A549 (cell line): ENCODE results near the gene ATP8A1. TPM values are rescaled to one million over a fixed set of nuclear protein-coding genes. Genes with fewer than 3 reads are reported as not detected.
"Not testable (repeated sequence)": the region's sequence is repeated elsewhere in the genome, so short reads cannot be mapped to it uniquely, and the experiment has no call there.

Experiments
- ATAC-seq, 2 experiments: fragments of 200-7000 bp in 1 of 2; fragments of >200 bp in 1 of 2; cut with Nextera tagmentation in 1 of 2; cut with Tn5 transposase in 1 of 2; 3 replicates each; pipeline versions ENCODE4 v1.8.0 to v1.9.1; 2018 to 2020; ENCODE audit warnings: mild to moderate bottlenecking in 1 of 2, moderate library complexity in 1 of 2
- CTCF ChIA-PET: fragments of 300-600 bp; sonication (Branson Sonifier 250); formaldehyde crosslinking; extraction: SDS; loops from one replicate; lab custom pipeline; 2021; ENCODE audit warnings: antibody characterized with exemption, inconsistent platforms; lab: Yijun Ruan, JAX
- POLR2A ChIA-PET: fragments of 350-600 bp; formaldehyde crosslinking; extraction: SDS; loops from one replicate; lab custom pipeline; 2021; ENCODE audit warnings: antibody characterized with exemption, inconsistent platforms; lab: Yijun Ruan, JAX
- DNase-seq, 2 experiments: peaks; one replicate each; pipeline versions ENCODE4 v3.0.0 to v3.0.0-alpha.2; 2011 to 2016; ENCODE audit warnings: low read depth in 1 of 2, low spot score in 1 of 2
- FAIRE-seq: peaks from 2 replicates; lab custom pipeline; 2011; peaks lifted over from hg19 to GRCh38; lab: Jason Lieb, UNC
- H3K27ac ChIP-seq, 2 experiments: fragments of >200 bp; sonication (Bioruptor Twin); formaldehyde crosslinking; 3 replicates each; pipeline ENCODE4 v1.5.1; 2016 to 2017
- H3K4me1 ChIP-seq: fragments of >200 bp; sonication (Bioruptor Twin); formaldehyde crosslinking; 3 replicates; pipeline ENCODE4 v1.6.1; 2016
- H3K4me2 ChIP-seq: fragments of >200 bp; sonication (Bioruptor Twin); formaldehyde crosslinking; 3 replicates; pipeline ENCODE4 v1.6.1; 2016
- H3K4me3 ChIP-seq: fragments of >200 bp; sonication (Bioruptor Twin); formaldehyde crosslinking; 3 replicates; pipeline ENCODE4 v1.5.1; 2016
- H3K9me3 ChIP-seq: fragments of >200 bp; sonication (Bioruptor Twin); formaldehyde crosslinking; 3 replicates; pipeline ENCODE4 v1.6.1; 2016
- BHLHE40 ChIP-seq: IDR thresholded peaks from 2 replicates; pipeline ENCODE4 v1.6.1; 2012; ENCODE audit warnings: low read depth, low read length, inconsistent platforms
- CBX2 ChIP-seq: fragments of 200-600 bp; sonication (generic); IDR thresholded peaks from 2 replicates; pipeline ENCODE4 v1.6.1; 2016; ENCODE audit warnings: low read depth, mild to moderate bottlenecking, borderline replicate concordance
- CHD4 ChIP-seq: fragments of 200-600 bp; sonication (generic); IDR thresholded peaks from 2 replicates; pipeline ENCODE4 v1.6.1; 2016; ENCODE audit warnings: antibody characterized with exemption, mild to moderate bottlenecking, borderline replicate concordance
- EHMT2 ChIP-seq: fragments of 200-600 bp; sonication (generic); IDR thresholded peaks from 2 replicates; pipeline ENCODE4 v1.6.1; 2016; ENCODE audit warnings: antibody characterized with exemption, low read depth, mild to moderate bottlenecking, moderate library complexity
- EP300 ChIP-seq, 2 experiments: fragments of >200 bp; sonication (Bioruptor Twin); formaldehyde crosslinking; IDR thresholded peaks; 2 replicates in 1 of 2; 3 replicates in 1 of 2; pipeline ENCODE4 v1.6.1; 2016 to 2017
- FOSL2 ChIP-seq, 2 experiments: fragments of 450-650 bp in 1 of 2; fragments of >200 bp in 1 of 2; sonication (Bioruptor Twin) in 1 of 2; formaldehyde crosslinking; IDR thresholded peaks; 2 replicates each; pipeline versions ENCODE4 v1.5.0 to v1.6.1; 2016 to 2020; ENCODE audit warnings: mild to moderate bottlenecking in 1 of 2, moderate library complexity in 1 of 2
- HDAC2 ChIP-seq: fragments of 200-600 bp; sonication (generic); IDR thresholded peaks from 2 replicates; pipeline ENCODE4 v1.6.1; 2016
- HOXA7 ChIP-seq: fragments of 250-450 bp; sonication (Bioruptor Pico); IDR thresholded peaks from 2 replicates; pipeline ENCODE4 v1.5.0; 2020; ENCODE audit warnings: mild to moderate bottlenecking, moderate library complexity
- JUN ChIP-seq, 2 experiments: fragments of >200 bp; sonication (Bioruptor Twin); formaldehyde crosslinking; IDR thresholded peaks; 2 replicates in 1 of 2; 3 replicates in 1 of 2; pipeline ENCODE4 v1.6.1; 2016 to 2017
- MYC ChIP-seq: IDR thresholded peaks from 2 replicates; pipeline ENCODE4 v1.6.1; 2012; ENCODE audit warnings: mild to moderate bottlenecking, inconsistent platforms, low read length, improper control_type of control experiment, borderline replicate concordance
- NPAS2 ChIP-seq: fragments of 250-450 bp; sonication (Bioruptor Pico); IDR thresholded peaks from 2 replicates; pipeline ENCODE4 v1.8.0; 2022; ENCODE audit warnings: mild to moderate bottlenecking, moderate library complexity, borderline replicate concordance
- PHF8 ChIP-seq: fragments of 200-600 bp; sonication (generic); IDR thresholded peaks from 2 replicates; pipeline ENCODE4 v1.6.1; 2016; ENCODE audit warnings: low read depth, mild to moderate bottlenecking, antibody characterized with exemption, moderate library complexity, borderline replicate concordance
- RARB ChIP-seq: fragments of 250-450 bp; sonication (Bioruptor Pico); IDR thresholded peaks from 2 replicates; pipeline ENCODE4 v1.8.0; 2021; ENCODE audit warnings: mild to moderate bottlenecking, moderate library complexity
- RCOR1 ChIP-seq: fragments of 150-350 bp; IDR thresholded peaks from 2 replicates; pipeline ENCODE4 v1.6.1; 2014; ENCODE audit warnings: antibody characterized with exemption, low read length, low read depth
- RFX5 ChIP-seq: fragments of 450-650 bp; IDR thresholded peaks from 2 replicates; pipeline ENCODE4 v1.7.1; 2014; ENCODE audit warnings: antibody characterized with exemption, mild to moderate bottlenecking, moderate library complexity
- SMC3 ChIP-seq: fragments of >200 bp; sonication (Bioruptor Twin); formaldehyde crosslinking; IDR thresholded peaks from 3 replicates; pipeline ENCODE4 v1.6.1; 2018; ENCODE audit warnings: inconsistent platforms
- SREBF2 ChIP-seq: fragments of 450-650 bp; IDR thresholded peaks from 2 replicates; pipeline ENCODE4 v1.6.1; 2014; ENCODE audit warnings: mild to moderate bottlenecking, moderate library complexity
- ZFP36 ChIP-seq: fragments of 450-650 bp; IDR thresholded peaks from 2 replicates; pipeline ENCODE4 v1.6.1; 2014; ENCODE audit warnings: borderline replicate concordance; ENCODE audit not compliant: partially characterized antibody
- ZSCAN20 ChIP-seq: fragments of 250-450 bp; sonication (Bioruptor Pico); IDR thresholded peaks from 2 replicates; pipeline ENCODE4 v1.8.0; 2022; ENCODE audit warnings: mild to moderate bottlenecking, moderate library complexity
- WGBS: methylation state at CpG from one replicate; pipeline ENCODE4 v1.1.6; 2017; ENCODE audit errors: missing lambda C conversion rate; 5-methylcytosine and 5-hydroxymethylcytosine counted together
- polyA plus RNA-seq, 4 experiments: library from polyadenylated mRNA; depleted of rRNA in 3 of 4; stranded (reverse); fragments of >200 nt; fragmentation: RNase III in 1 of 4; extraction: RNeasy Plus Mini Kit Qiagen cat#74134 plus additional on column Dnase treatment in 1 of 4; gene quantifications; 2 replicates in 3 of 4; 3 replicates in 1 of 4; pipeline ENCODE4 v1.2.3, GENCODE V29; 2011 to 2017
- TF ChIP-seq, protein P1 (sequence below): fragments of 200-600 bp; sonication (generic); IDR thresholded peaks from 2 replicates; pipeline ENCODE4 v1.6.1; 2016; ENCODE audit warnings: antibody characterized with exemption, mild to moderate bottlenecking, moderate library complexity
- TF ChIP-seq, protein P2 (sequence below): IDR thresholded peaks from 2 replicates; pipeline ENCODE4 v1.6.1; 2012; ENCODE audit warnings: low read depth, borderline replicate concordance

The ATP8A1 gene
- polyA plus RNA-seq, 2 of the 4 experiments (the other 2 are of a cell fraction) = 0.06 to 0.25 TPM

DNA sequence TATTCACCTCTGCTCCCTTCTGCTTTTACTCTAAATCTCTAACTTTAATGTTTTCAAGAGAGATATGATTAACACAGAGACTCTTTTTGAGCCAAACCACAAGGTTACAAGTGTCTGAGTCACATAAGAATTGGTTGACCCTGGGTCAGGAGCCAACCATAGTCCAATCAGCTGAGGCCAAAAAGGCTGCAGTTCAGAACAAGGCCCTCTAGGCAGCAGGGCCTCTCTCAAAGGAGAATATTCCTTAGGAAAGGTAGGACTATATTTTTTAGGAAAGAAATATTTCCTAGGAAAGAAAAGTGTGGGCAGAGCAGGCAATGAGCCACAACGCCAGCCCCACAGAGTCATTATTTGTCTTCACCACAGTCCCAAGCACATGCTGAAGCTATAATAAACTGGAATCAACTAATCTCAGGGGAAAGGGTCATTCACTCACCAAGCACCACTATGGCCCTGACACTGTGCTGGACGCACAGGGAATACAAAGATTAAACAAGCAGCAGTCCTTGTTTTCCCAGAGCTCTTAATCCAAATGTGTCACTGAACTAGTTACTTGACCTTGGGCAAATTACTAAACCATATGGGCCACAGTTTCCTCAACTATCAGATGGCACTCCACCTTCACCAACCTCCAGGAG, 2.2 kb downstream of the ATP8A1 start:
- Histone ChIP-seq H3K9me3 (no peaks in the 10 kb centered on the region), H3K4me2 (no peak overlapping the region), H3K4me3 (no peak overlapping the region), H3K4me1 (no peaks in the 10 kb centered on the region), H3K27ac (no peak overlapping the region)
- FAIRE-seq = no peak
- DNase-seq = no peak
- WGBS = 80% methylated on average over 2 of the region's 2 CpGs
- ChIA-PET POLR2A (no interaction called here), CTCF (no interaction called here)
- TF ChIP-seq FOSL2 (IDR thresholded peaks at IDR 0.05) = no peak
- TF ChIP-seq FOSL2 (CRISPR knock-in tag; IDR thresholded peaks at IDR 0.05) = no peak
- TF ChIP-seq, protein P1, sequence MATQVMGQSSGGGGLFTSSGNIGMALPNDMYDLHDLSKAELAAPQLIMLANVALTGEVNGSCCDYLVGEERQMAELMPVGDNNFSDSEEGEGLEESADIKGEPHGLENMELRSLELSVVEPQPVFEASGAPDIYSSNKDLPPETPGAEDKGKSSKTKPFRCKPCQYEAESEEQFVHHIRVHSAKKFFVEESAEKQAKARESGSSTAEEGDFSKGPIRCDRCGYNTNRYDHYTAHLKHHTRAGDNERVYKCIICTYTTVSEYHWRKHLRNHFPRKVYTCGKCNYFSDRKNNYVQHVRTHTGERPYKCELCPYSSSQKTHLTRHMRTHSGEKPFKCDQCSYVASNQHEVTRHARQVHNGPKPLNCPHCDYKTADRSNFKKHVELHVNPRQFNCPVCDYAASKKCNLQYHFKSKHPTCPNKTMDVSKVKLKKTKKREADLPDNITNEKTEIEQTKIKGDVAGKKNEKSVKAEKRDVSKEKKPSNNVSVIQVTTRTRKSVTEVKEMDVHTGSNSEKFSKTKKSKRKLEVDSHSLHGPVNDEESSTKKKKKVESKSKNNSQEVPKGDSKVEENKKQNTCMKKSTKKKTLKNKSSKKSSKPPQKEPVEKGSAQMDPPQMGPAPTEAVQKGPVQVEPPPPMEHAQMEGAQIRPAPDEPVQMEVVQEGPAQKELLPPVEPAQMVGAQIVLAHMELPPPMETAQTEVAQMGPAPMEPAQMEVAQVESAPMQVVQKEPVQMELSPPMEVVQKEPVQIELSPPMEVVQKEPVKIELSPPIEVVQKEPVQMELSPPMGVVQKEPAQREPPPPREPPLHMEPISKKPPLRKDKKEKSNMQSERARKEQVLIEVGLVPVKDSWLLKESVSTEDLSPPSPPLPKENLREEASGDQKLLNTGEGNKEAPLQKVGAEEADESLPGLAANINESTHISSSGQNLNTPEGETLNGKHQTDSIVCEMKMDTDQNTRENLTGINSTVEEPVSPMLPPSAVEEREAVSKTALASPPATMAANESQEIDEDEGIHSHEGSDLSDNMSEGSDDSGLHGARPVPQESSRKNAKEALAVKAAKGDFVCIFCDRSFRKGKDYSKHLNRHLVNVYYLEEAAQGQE = no peak
- TF ChIP-seq RCOR1 = no peak
- no peak for TF ChIP-seq RARB
- TF ChIP-seq CHD4 = no peak
- TF ChIP-seq RFX5 = no peak
- no peak for TF ChIP-seq SMC3
- no peak for TF ChIP-seq HDAC2
- no peak for TF ChIP-seq HOXA7 (CRISPR knock-in tag)
- no peak for TF ChIP-seq BHLHE40
- TF ChIP-seq CBX2 = no peak
- no peak for TF ChIP-seq ZFP36
- TF ChIP-seq, protein P2, sequence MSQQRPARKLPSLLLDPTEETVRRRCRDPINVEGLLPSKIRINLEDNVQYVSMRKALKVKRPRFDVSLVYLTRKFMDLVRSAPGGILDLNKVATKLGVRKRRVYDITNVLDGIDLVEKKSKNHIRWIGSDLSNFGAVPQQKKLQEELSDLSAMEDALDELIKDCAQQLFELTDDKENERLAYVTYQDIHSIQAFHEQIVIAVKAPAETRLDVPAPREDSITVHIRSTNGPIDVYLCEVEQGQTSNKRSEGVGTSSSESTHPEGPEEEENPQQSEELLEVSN = no peak
- no peak for TF ChIP-seq PHF8
- no peak for TF ChIP-seq SREBF2
- ATAC-seq = no peak

DNA sequence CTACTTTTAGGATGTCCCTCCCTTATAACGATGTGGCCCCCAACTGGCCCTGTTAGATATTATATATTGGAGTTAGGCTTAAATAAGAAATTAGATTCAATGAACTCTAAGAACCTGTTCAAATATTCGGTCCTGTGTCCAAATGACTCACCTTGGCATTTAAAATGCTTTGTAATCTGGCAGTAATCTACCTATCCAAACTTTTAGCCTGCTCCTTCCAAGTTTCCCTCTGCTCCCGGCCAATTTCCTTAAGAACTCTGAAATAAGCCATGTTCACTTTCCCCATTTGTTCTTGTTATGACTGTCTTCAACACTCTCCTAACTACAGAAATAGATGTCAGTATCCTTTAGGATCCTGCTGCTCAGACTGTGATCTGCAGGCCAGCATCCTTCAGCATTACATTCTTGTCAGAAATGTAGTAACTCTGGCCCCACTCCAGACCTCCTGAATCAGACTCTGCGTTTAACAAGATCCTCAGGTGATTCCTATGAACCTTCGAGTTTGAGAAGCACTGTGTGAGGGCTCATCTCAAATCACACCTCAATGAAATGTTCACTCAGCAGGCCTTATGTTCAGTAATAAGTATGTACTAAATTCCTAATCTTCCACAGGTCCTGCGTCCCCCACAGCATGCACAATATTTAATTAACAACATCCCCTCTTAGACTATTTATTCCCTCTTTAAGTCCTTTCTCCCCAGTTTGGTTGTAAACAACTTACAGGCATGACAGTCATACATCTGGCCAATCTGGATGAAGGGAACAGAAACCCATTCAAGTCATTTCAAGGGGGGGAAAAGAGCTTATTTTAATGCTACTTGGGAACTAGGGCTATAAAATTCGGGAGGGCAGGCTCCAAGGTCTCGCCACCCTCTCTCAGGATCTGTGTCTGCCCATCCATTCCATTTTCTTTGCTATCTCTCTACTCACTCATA, 3.0 kb downstream of the ATP8A1 start:
- H3K4me3 ChIP-seq = no peak overlapping the region

DNA sequence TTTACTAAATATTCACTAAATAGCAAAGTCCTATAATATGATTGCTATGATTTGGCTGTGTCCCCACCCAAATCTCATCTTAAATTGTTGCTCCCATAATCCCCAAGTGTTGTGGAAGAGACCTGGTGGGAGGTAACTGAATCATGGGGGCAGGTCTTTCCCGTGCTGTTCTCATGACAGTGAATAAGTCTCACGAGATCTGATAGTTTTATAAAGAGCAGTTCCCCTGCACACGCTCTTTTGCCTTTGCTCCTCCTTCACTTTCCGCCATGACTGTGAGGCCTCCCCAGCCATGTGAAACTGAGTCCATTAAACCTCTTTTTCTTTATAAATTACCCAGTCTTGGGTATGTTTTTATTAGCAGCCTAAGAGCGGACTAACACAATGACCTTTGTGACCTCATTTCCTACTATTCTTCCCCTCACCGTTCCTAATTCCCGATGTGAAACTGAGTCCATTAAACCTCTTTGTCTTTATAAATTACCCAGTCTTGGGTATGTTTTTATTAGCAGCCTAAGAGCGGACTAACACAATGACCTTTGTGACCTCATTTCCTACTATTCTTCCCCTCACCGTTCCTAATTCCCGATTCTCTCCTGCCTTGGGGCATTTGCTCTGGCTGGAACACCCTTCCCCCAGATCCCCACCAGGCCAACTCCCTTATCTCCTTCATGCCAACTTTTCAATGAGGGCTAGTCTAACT, 4.2 kb downstream of the ATP8A1 start:
- H3K4me3 ChIP-seq, H3K4me1 ChIP-seq, POLR2A ChIA-PET, CTCF ChIA-PET, H3K9me3 ChIP-seq, FAIRE-seq, H3K27ac ChIP-seq, ATAC-seq, DNase-seq, H3K4me2 ChIP-seq: not testable (repeated sequence)
- WGBS = 68% methylated on average over 10 of the region's 10 CpGs

More for the DNA sequence above, 3.0 kb downstream of the ATP8A1 start:
- 51% methylated on average over 8 of the region's 8 CpGs for WGBS
- H3K4me1 ChIP-seq = no peaks in the 10 kb centered on the region
- no peak for FAIRE-seq
- no peak for TF ChIP-seq NPAS2 (CRISPR knock-in tag)
- no peak for TF ChIP-seq EP300 (IDR thresholded peaks at IDR 0.05)
- TF ChIP-seq RARB = no peak
- no peak for TF ChIP-seq JUN (IDR thresholded peaks at IDR 0.05)
- no peak for TF ChIP-seq RFX5
- no peak for TF ChIP-seq EHMT2
- TF ChIP-seq HOXA7 (CRISPR knock-in tag) = no peak
- no peak for TF ChIP-seq MYC
- no peak for TF ChIP-seq ZSCAN20 (CRISPR knock-in tag)
- TF ChIP-seq, all 56 proteins: peak for 0
- H3K27ac ChIP-seq = no peak overlapping the region
- DNase-seq = no peak
- no peak overlapping the region for H3K4me2 ChIP-seq
- ChIA-PET POLR2A (no interaction called here), CTCF (no interaction called here)
- H3K9me3 ChIP-seq = no peaks in the 10 kb centered on the region
- no peak for ATAC-seq
